ENCODE results near the gene KCNJ10.

Gene KCNJ10

DNA sequence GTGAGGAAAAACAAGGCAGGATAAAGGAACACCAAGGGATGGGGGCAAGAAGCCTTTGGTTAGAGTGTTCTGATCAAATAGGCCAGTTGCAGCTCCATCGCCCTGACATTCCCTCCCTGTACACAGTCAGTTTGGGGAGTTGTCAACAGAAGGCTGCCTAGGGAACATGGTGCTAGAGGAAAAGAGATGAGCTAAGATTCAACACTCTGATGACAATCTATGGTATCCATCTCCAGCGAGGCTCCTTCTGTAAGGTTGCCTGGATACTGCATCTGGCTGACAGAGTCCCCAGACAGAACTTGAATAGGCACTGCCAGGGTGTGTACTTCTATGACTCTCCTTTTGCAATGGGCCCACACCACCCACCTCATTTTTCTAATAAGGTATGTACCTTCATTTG lies 104.7 kb downstream of the KCNJ10 start:
- no peak for DNase-seq (ENCODE audit: low read depth, low spot score)

- no peak for DNase-seq (ENCODE audit: low read depth, low spot score)
Measured at GRCh38 chr1:159964144-159964543, 105.8 kb downstream of the KCNJ10 start.

- DNase-seq (ENCODE audit: low read depth, low spot score) = no peak
Measured at GRCh38 chr1:159962176-159962575, 107.8 kb downstream of the KCNJ10 start.

- no peak for DNase-seq (ENCODE audit: low read depth, low spot score)
Measured at GRCh38 chr1:159961636-159962035, 108.3 kb downstream of the KCNJ10 start.

GRCh38 chr1:159960721-159961381 lies 109.1 kb downstream of the KCNJ10 start:
- DNase-seq (ENCODE audit: low read depth, low spot score) = no peak

DNA sequence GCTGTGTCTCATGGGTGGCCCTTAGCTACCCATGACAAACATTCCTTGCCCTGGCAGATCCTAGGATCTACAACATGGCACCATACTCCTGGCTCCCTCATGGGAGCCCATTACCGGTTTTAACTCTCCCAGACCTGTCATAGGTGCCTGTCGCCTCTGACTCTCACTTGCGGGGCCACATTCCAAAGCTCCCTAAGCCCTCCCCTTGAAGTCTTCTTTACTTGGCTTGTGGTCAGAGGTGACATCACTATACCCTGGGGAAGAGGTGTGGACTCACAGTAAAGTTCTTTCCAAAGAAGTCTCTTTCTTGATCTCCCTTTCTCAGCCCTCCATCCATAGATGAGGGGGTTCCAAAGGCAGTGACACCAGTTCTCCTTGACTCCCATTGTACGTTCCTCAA lies 110.5 kb downstream of the KCNJ10 start:
- no peak for DNase-seq (ENCODE audit: low read depth, low spot score)

- DNase-seq (ENCODE audit: low read depth, low spot score) = no peak
Measured at GRCh38 chr1:159958719-159959380, 111.1 kb downstream of the KCNJ10 start.

DNA sequence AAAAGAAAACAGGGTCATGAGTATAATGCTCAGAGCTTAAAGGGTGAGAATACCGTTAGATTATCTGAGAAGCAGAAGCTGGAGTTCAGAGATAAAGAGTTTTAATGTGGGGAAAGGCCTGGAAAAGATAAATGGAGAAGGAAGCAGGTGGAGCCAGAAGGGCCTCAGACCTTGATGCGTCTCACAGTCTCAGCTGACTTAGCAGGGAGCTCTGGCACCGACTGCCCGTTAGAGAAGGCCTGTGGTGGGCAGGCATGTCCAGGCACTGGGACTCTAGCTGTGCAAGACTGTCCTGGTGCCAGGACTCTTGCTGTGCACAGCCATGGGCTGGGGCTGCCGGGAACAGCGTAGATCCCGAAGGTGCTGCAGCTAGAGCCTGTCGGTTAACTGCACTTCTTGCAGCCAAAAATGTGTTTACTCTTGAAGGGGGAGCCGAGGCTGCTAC lies 112.1 kb downstream of the KCNJ10 start:
- DNase-seq (ENCODE audit: low read depth, low spot score) = no peak

DNA sequence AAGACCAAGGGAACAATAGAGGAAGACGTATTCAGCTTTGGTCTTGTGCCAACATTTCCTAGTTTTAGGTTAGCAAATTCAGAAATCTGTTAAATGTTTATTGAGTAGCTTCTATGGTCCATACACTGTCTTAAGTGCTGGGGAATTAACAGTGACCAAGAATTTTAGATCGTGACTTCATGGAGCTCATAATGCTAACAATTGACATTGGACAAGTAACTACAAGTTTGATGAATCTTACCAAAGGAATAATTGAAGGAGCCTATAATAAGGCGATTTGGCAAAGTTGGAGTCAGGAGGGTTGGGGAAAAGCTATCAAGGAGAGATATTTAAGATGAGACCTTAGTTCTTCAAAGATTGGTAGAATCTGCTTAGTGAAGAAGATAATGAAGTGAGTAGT lies 114.5 kb downstream of the KCNJ10 start:
- no peak for DNase-seq (ENCODE audit: low read depth, low spot score)

DNA sequence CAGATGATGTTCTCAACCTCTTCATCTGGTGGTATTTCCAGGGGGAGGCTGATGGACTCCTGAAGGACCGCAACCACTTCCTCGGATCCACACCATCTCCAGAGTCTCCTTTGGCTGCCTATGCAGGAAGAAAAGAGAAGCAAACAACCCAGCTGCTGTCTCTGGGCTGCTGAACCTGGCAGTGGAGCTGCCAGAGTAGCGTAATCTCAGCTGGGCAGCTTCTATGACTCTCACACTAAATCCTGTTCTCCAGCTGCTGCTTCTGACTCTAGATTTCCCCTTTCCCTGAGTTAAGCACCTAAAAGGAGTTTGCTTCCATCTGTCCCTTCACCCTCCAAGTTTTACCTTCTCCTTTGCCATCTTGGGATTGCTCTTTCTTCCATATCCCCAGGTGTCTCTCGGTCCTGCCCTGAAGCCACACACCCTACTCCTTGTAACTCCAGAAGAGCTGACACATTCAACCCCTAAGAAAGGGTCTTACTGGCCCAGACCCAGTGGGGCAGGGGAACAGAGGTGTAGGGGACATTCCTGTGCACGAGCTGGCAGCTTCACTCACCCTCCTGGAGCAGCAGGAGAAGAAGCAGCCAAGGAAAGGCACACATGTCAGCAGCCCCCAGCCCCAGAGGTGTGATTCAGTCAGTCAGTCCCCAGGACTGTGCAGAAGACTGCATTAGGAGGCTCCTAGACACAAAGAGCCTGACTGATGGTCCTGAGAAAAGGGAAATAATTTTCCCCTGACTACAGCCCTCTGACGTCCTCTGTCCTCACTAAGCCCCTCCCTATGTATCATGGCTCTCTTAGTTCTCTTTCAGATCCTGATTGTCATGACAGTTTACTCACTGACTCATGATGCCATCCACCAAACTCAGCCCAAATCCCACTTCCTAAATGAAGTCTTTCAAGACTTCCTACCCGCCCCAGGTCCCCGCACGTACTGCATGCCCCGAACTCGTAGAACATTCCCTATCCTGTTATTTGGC lies 116.1 kb downstream of the KCNJ10 start, which contains the start of gene SLAMF9:
SLAMF9 (minus strand) TSS at position 702 of the 980 bp plus-strand sequence; CDS start at position 602, 100 bp downstream.
- no peak for DNase-seq (ENCODE audit: low read depth, low spot score)

DNA sequence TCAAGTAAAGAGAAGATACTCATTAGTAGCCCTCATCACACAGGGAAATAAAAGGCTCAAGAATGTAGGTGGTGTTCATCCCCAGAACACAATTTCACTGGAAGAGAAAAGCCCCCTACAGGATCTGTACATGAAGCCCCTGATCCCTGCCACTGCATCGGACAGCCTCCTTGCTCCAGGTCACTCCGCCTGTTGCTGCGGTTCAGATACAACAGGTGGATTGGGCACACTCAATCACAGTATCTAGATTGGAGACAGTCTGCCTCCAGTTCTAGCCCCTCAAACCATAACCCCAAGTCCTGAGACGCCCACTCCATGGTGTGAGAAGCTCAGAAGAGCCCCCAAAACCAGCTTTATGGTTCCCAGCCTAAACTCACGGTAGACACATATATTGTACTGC lies 117.0 kb downstream of the KCNJ10 start:
- no peak for DNase-seq (ENCODE audit: low read depth, low spot score)

DNA sequence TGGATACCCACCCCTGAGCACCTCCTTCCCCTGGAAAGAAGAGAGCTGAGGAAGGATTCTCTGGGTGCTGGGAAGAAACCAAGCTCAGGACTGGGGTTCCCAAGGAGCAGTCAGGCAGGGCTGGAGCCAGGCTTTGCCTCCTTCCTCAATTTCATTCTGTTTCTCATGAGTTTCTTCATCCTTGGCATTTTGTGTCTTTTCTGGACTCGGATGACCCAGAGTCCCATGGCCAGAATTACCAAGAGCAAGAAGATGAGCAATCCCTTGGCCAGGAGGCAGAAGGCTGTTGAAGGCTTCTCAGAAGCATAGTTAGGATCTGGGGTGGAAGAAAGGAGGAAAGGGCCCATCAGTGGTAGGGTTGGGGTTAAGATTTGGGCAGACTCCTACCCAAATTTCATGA lies 118.4 kb downstream of the KCNJ10 start:
- DNase-seq (ENCODE audit: low read depth, low spot score) = no peak

GRCh38 chr1:159951016-159951415 lies 118.9 kb downstream of the KCNJ10 start:
- DNase-seq (ENCODE audit: low read depth, low spot score) = no peak

GRCh38 chr1:159949981-159950381 lies 120.0 kb downstream of the KCNJ10 start:
- DNase-seq (ENCODE audit: low read depth, low spot score) = no peak

DNA sequence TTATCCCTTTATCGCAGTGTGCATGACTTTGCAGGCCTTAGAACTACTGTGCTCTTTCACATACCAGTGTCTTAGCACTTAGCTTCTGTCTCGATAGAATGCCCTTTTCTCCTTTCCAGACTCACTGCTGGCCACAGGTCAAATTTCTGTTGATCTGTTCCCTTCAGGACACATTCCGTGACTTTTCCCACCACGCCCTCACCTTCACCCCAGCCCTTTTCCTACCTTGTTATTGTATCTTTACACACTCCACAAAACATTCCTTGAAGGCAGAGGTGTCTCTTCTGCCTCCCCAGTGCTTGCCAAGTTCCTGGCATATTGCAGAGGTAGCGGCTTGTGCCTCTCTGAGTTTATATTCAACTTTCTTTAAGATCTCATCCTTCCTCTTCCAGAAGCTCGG lies 120.8 kb downstream of the KCNJ10 start:
- no peak for DNase-seq (ENCODE audit: low read depth, low spot score)
